Activated CD4-positive, alpha-beta T cell treated with anti-CD3 and anti-CD28 coated beads, Interleukin-2, amount 50 U/mL, for 16 hours (primary cell): ENCODE measurements around the gene BCAS4.
"Not testable (repeated sequence)": the region's sequence is repeated elsewhere in the genome, so short reads cannot be mapped to it uniquely, and the experiment has no call there.

Experiments
- DNase-seq: peaks from one replicate; pipeline ENCODE4 v3.0.0-alpha.2; 2020

Gene BCAS4, protein sequence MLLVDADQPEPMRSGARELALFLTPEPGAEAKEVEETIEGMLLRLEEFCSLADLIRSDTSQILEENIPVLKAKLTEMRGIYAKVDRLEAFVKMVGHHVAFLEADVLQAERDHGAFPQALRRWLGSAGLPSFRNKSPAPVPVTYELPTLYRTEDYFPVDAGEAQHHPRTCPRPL

DNA sequence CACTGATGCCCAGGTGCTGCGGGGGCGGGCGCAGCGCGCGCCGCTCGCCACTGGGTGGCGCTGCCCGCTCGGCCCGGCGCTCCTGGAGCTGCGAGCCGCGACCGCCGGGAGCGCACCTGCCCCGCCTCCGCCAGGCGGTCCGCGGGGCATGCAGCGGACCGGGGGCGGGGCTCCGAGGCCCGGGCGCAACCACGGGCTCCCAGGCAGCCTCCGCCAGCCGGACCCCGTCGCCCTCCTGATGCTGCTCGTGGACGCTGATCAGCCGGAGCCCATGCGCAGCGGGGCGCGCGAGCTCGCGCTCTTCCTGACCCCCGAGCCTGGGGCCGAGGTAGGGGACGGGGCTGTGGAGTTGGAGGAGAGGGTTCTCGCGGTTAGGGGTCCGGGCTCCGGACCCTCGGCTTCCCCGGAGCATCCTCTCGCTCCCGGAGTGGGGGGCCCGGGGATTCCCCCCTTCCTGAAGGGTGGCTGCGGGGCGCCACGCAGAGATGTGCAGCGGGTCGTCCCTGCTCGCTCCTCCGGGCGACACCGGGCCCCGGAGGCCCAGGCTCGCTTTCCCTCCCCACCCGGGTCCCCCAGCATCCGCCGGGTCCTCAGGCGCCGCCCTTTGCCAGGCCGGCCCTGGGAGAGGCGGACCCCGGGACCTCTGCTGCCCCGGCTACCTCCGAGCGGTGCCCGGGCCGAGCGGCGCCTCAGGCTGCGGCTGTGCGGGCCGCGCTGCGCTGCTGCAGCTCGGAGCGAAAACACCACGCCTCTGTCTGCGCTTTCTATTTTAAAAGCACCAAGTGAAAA, at the start of gene BCAS4:
Gene BCAS4, plus strand, starts transcription at position 216 of the 789 bp plus-strand sequence. Its CDS starts 23 bp downstream, at position 239.
- DNase-seq: peak; percentile 86

GRCh38 chr20:50745634-50746137, 49.2 kb upstream of the BCAS4 start:
- no peak for DNase-seq

DNA sequence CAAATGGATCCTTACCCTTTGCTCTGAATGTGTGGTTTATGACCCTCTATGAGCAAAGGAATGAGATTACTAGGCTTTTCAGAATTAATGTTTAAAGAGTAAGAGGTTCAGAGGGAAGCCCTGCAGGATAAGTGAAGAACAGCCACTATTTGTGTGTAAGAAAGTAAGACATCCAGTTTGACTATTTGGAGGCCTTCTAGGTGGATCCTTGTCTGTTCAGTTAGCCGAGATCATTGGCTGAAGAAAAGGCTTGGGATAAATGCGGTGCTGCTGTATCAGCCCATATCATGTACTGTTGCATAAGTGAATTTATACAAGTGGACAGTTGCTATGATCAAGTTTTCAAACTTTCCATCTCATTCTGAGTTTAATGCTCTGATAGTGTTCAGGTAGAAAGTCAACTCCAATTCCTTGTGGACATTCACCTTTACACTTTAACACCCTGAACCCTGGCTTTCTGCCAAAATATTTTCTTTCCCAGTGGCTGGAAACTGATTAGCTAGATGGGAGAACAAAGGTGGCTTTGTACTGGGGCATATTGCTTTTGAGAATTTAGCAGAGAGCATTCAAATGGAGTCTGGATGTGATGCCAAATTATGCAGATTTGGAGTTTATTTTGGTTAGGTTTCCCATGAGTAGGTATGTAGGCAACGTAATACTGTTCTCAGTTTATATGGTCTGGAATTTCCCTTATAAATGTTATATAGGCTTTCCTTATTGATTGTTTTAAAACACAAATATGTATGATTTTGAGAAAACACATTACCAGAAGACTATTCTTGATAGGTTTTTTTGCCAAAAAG, 48.5 kb upstream of the BCAS4 start:
- DNase-seq: peak; percentile 39

- DNase-seq: no peak
Observed at GRCh38 chr20:50747275-50747674, 47.6 kb upstream of the BCAS4 start.

- DNase-seq: no peak
Observed at GRCh38 chr20:50750145-50750671, 44.7 kb upstream of the BCAS4 start.

- no peak for DNase-seq
Observed at GRCh38 chr20:50753152-50753551, 41.7 kb upstream of the BCAS4 start.

DNA sequence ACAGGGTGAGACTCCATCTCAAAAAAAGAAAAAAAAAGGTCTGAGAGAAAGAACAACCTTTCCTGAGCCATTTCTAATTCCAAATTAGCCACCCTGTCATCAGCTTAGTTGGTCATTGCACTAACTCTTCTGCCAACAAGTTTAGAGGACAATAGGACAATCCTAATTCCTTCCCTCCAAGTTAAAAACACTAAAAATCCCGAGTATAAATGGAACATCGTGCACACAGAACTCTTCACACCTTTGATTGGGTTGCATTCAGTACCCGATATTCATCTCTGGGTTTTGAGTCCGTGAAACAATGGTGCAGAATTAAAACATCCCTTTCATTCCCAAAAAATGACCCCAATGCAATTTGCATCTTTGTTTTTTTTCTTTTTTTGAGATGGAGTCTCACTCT, 40.4 kb upstream of the BCAS4 start:
- DNase-seq: no peak

- no peak for DNase-seq
Observed at GRCh38 chr20:50756447-50756846, 38.4 kb upstream of the BCAS4 start.

- no peak for DNase-seq
Observed at GRCh38 chr20:50758469-50758868, 36.4 kb upstream of the BCAS4 start.

- no peak for DNase-seq
Observed at GRCh38 chr20:50758992-50759391, 35.9 kb upstream of the BCAS4 start.

- no peak for DNase-seq
Observed at GRCh38 chr20:50759678-50760077, 35.2 kb upstream of the BCAS4 start.

DNA sequence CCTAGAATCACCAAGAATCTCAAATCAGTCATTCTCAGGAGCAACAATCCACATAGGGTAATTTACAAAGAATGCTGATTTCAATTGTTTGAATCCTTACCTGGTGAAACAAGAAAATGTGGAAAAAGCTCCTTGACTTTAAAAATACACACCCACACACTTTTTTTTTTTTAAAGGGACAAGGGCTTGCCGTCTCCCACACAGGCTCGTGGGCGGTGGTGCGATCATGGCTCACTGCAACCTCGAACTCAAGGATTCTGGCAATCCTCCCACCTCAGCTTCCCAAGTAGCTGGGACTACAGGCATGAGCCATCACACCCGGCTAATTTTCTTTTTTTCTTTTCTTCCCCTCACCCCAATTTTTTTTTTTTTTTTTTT, 32.8 kb upstream of the BCAS4 start:
- no peak for DNase-seq

- no peak for DNase-seq
Observed at GRCh38 chr20:50762435-50763220, 32.2 kb upstream of the BCAS4 start.

DNA sequence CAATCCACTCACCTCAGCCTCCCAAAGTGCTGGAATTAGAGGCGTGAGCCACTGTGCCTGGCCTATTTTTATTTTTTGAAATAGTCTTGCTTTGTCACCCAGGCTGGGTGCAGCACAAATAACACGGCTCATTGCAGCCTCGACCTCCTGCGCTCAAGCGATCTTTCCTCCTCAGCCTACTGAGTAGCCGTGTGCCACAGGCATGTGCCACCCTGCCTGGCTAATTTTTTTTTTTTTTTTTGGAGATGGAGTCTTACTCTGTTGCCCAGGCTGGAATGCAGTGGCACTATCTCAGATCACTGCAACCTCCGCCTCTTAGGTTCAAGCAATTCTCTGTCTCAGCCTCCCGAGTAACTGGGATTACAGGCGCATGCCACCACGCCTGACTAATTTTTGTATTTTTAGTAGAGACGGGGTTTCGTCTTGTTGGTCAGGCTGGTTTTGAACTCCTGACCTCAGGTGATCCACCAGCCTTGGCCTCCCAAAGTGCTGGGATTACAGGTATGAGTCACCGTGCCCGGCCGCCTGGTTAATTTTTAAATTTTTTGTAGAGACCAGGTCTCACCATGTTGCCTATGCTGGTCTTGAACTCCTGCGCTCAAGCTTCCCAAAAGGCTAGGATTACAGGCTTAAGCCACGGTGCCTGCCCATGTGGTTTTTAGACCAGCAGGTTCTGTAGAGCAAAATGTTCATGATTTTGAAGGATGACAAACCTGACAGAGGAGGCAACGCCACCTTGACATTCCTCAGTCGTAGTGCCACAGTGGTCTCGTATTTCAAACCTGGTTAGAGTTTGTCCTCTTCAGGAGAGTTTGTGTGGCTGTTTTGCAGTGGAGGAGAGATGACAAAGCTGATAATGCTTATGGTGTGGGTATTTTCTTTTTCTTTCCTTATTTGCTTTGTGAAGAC, 31.1 kb upstream of the BCAS4 start:
- DNase-seq: not testable (repeated sequence)

- DNase-seq: not testable (repeated sequence)
Observed at GRCh38 chr20:50765251-50765650, 29.6 kb upstream of the BCAS4 start.

- no peak for DNase-seq
Observed at GRCh38 chr20:50765674-50766073, 29.2 kb upstream of the BCAS4 start.

GRCh38 chr20:50766955-50767809, 27.7 kb upstream of the BCAS4 start:
- not testable (repeated sequence) for DNase-seq

DNA sequence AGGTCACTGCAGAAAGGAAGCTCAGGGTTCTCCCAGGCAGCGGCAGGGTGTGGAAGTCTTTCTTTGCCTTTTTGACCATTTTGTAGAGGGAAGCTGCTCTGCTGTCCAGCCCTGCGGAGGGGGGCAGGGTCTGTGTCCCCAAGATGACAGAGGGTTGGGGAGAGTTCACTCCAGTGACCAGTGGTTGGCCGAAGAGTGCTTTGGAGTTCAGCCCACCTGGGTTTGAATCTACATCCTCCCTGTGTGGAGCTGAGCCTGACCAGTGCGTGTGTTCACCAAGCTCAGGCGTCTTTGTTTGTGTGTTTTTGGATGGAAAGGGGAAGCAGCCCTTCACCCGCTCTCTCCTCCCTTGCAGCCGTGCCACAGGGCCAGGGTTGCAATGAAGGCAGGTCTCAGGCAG, 25.9 kb upstream of the BCAS4 start:
- not testable (repeated sequence) for DNase-seq

DNA sequence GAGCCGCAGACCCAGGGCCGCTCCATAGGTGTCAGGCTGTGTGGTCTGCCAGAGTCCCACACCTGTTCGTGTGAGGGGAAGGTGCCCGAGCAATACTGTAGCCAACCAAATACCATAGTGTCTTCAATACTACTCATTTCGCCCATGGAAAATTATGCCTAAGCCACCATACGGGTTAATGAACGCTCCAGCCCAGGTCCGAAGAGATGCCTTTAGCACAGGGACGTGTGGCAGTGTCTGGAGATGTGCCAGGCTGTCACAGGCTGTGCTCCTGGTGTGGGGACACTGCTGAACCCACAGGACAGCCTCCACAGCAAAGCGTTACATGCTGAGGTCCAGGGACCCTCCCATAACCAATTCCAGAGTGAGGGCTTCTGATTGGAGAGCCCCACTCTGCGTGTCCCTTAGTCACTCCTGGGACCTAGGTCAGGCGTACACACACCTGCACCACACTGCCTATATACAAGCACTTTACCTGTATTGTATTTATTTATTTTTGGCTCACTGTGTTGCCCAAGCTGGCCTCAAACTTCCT, 25.2 kb upstream of the BCAS4 start:
- DNase-seq: not testable (repeated sequence)
